DND-41 (cell line): ENCODE results near the gene ENPP1.

ENCODE experiments used
- ATAC-seq: fragments of 200-7000 bp; cut with Tn5 transposase; 3 replicates; pipeline ENCODE4 v1.9.1; 2021; ENCODE audit warnings: low read depth; ENCODE audit not compliant: insufficient read depth
- DNase-seq: peaks from one replicate; pipeline ENCODE4 v3.0.0-alpha.2; 2020
- H2AFZ ChIP-seq: 2 replicates; pipeline ENCODE4 v1.6.0; 2012; ENCODE audit warnings: low read depth, low read length
- H3K27ac ChIP-seq: 2 replicates; pipeline ENCODE4 v1.5.1; 2012; ENCODE audit warnings: low read length, inconsistent platforms
- H3K27me3 ChIP-seq: fragments of 200-600 bp; sonication (generic); 2 replicates; pipeline ENCODE4 v1.6.0; 2012; ENCODE audit warnings: low read length, mild to moderate bottlenecking, inconsistent platforms; ENCODE audit not compliant: insufficient read depth, poor library complexity
- H3K36me3 ChIP-seq: 2 replicates; pipeline ENCODE4 v1.5.1; 2012; ENCODE audit warnings: low read length, inconsistent platforms; ENCODE audit not compliant: insufficient read depth
- H3K4me1 ChIP-seq: 2 replicates; pipeline ENCODE4 v1.5.1; 2012; ENCODE audit warnings: mild to moderate bottlenecking, low read length; ENCODE audit not compliant: insufficient read depth
- H3K4me2 ChIP-seq: 2 replicates; pipeline ENCODE4 v1.6.0; 2012; ENCODE audit warnings: mild to moderate bottlenecking, moderate library complexity, low read length, inconsistent platforms; ENCODE audit not compliant: insufficient read depth
- H3K4me3 ChIP-seq, 2 experiments: fragments of 200-600 bp in 1 of 2; shearing (Covaris generic) in 1 of 2; 2 replicates each; pipeline ENCODE4 v1.5.1; 2012 to 2016; ENCODE audit warnings: inconsistent platforms in 2 of 2, low read length in 2 of 2, mild to moderate bottlenecking in 2 of 2, low read depth in 1 of 2, moderate library complexity in 1 of 2
- H3K79me2 ChIP-seq: 2 replicates; pipeline ENCODE4 v1.6.0; 2012; ENCODE audit warnings: low read length, inconsistent platforms; ENCODE audit not compliant: insufficient read depth
- H3K9ac ChIP-seq: 2 replicates; pipeline ENCODE4 v1.6.0; 2012; ENCODE audit warnings: low read depth, mild to moderate bottlenecking, inconsistent platforms, low read length, moderate library complexity
- H3K9me3 ChIP-seq: 2 replicates; pipeline ENCODE4 v1.5.1; 2012; ENCODE audit warnings: low read length, moderate library complexity, mild to moderate bottlenecking, inconsistent platforms; ENCODE audit not compliant: insufficient read depth, severe bottlenecking
- H4K20me1 ChIP-seq: 2 replicates; pipeline ENCODE4 v1.6.0; 2012; ENCODE audit warnings: low read length; ENCODE audit not compliant: insufficient read depth
- EZH2 ChIP-seq: IDR thresholded peaks from 3 replicates; pipeline ENCODE4 v1.6.1; 2012; ENCODE audit warnings: borderline replicate concordance, low read depth, mild to moderate bottlenecking, moderate library complexity, low read length, inconsistent platforms; ENCODE audit not compliant: severe bottlenecking
- TF ChIP-seq, protein P1 (sequence below): IDR thresholded peaks from 2 replicates; pipeline ENCODE4 v1.5.1; 2012; ENCODE audit warnings: borderline replicate concordance, low read length, moderate library complexity, mild to moderate bottlenecking; ENCODE audit not compliant: poor library complexity, severe bottlenecking; ENCODE audit errors: extremely low read depth

Gene ENPP1

DNA sequence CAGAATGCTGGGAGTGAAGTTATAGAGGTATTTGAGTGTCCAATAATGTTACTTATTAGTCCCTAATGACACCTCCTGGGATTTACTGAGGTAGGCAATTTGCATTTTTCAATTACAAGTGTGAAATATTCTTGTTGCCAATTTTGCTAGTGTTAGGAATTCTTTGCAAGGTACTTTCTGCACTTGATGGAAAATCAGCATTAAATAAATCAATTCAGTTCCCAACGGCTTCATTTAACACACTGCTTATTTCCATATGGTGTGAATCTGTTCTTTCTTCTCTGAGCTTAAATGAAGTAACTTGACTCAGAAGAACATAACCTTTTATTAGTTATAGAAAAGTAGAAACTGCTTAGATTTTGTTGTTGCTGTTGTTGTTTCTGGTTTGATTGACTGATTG lies 122.2 kb downstream of the ENPP1 start:
- Histone ChIP-seq H3K27ac (no peak overlapping the region), H3K4me3 (no peak overlapping the region), H3K9ac (no peak overlapping the region), H2AFZ (no peak overlapping the region), H3K79me2 (no peaks in the 10 kb centered on the region), H3K4me1 (no peaks in the 10 kb centered on the region), H3K36me3 (no peaks in the 10 kb centered on the region), H3K9me3 (no peaks in the 10 kb centered on the region), H3K27me3 (peaks cover 5% of the 10 kb centered on the region), H4K20me1 (no peaks in the 10 kb centered on the region), H3K4me2 (no peak overlapping the region)
- no peak for DNase-seq
- ATAC-seq: no peak
- TF ChIP-seq EZH2: no peak
- TF ChIP-seq, protein P1, sequence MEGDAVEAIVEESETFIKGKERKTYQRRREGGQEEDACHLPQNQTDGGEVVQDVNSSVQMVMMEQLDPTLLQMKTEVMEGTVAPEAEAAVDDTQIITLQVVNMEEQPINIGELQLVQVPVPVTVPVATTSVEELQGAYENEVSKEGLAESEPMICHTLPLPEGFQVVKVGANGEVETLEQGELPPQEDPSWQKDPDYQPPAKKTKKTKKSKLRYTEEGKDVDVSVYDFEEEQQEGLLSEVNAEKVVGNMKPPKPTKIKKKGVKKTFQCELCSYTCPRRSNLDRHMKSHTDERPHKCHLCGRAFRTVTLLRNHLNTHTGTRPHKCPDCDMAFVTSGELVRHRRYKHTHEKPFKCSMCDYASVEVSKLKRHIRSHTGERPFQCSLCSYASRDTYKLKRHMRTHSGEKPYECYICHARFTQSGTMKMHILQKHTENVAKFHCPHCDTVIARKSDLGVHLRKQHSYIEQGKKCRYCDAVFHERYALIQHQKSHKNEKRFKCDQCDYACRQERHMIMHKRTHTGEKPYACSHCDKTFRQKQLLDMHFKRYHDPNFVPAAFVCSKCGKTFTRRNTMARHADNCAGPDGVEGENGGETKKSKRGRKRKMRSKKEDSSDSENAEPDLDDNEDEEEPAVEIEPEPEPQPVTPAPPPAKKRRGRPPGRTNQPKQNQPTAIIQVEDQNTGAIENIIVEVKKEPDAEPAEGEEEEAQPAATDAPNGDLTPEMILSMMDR: no peak

DNA sequence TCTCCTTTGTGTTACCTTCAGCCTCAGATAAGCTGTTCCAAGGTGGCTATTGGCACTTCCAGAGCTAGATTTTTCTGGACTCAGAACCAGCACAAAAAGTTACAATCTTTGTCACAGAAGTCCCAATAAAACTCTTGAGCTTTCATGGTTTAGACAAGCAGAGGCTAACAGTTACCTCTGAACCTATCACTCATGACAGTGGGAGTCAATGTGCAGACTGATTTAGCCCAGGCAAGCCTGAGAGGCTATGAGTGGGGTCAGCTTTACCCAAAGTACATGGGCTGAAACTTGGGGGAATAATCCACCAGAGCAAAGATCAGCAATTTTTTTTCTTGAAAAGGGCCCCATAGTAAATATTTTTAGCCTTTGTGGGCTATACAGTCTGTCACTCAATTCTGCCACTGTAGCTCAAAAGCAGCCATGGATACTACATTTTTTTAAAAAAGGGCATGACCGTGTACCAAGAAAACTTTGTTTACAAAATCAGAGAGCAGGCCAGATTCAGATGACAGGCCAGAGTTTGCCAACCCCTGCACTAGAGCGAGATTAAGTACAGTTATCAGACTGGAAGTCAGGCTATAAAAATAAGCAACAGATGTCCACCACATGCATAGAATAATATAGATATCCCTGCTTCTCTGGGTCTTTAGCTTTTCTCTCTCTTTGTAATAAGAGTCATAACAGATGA lies 123.4 kb downstream of the ENPP1 start:
- TF ChIP-seq, protein P1: no peak
- TF ChIP-seq EZH2: no peak
- Histone ChIP-seq H3K9me3 (no peaks in the 10 kb centered on the region), H3K79me2 (no peaks in the 10 kb centered on the region), H3K27me3 (peaks cover 5% of the 10 kb centered on the region), H2AFZ (no peak overlapping the region), H3K36me3 (no peaks in the 10 kb centered on the region), H3K4me3 (no peak overlapping the region), H4K20me1 (no peaks in the 10 kb centered on the region), H3K9ac (no peak overlapping the region), H3K4me2 (no peak overlapping the region), H3K4me1 (no peaks in the 10 kb centered on the region), H3K27ac (no peak overlapping the region)
- no peak for ATAC-seq
- DNase-seq: no peak

DNA sequence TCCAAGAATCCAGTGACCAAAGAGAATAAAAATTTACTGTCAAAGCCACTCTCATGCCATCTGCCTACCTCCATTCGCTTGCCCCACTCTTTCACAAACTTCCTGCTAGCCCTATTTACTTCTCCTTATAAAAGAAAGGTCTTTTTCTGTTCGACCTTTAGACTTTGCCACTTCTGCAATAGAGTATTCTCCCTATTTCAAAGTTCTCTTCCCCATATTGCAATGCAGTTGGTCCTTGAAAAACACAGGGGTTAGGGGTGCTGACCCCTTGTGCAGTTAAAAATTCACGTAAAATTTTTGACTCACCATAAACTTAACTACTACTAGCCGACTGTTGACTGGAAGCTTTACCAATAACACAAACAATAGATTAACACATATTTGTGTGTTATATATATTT lies 128.3 kb downstream of the ENPP1 start:
- TF ChIP-seq EZH2: no peak
- TF ChIP-seq, protein P1: no peak
- no peak for ATAC-seq

DNA sequence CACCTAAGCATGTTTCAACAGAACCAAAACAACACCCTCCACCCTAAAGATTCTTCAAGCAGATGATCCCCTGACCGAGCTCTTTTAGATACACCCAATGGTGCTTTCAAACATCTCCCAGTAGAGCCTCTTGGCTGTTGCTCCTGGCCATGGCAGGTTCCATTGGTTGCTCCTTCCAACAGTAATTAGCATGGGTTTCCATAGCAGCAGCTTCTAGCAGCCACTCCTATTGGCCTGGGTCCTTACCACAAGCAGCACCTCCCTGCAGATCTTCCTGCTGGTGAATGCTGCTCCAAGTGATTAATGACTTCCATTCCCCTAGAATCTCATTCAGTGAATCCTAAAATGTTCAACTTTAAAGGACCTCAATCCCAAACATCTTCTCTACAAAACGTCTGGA lies 129.4 kb downstream of the ENPP1 start:
- DNase-seq: no peak
- Histone ChIP-seq H3K27ac (no peak overlapping the region), H3K4me3 (no peak overlapping the region), H3K9ac (no peak overlapping the region), H4K20me1 (no peaks in the 10 kb centered on the region), H3K4me1 (no peaks in the 10 kb centered on the region), H3K79me2 (no peaks in the 10 kb centered on the region), H3K36me3 (no peaks in the 10 kb centered on the region), H3K27me3 (peaks cover 3% of the 10 kb centered on the region), H3K4me2 (no peak overlapping the region), H2AFZ (no peak overlapping the region), H3K9me3 (no peaks in the 10 kb centered on the region)
- ATAC-seq: no peak
- TF ChIP-seq EZH2: no peak
- TF ChIP-seq, protein P1: no peak

More for the DNA sequence above, 128.3 kb downstream of the ENPP1 start:
- H2AFZ ChIP-seq: no peak overlapping the region
- no peaks in the 10 kb centered on the region for H3K9me3 ChIP-seq
- no peaks in the 10 kb centered on the region for H4K20me1 ChIP-seq
- H3K4me3 ChIP-seq: no peak overlapping the region
- no peaks in the 10 kb centered on the region for H3K4me1 ChIP-seq
- peaks cover 3% of the 10 kb centered on the region for H3K27me3 ChIP-seq
- no peak for DNase-seq
- H3K4me2 ChIP-seq: no peak overlapping the region
- H3K27ac ChIP-seq: no peak overlapping the region
- no peak overlapping the region for H3K9ac ChIP-seq
- no peaks in the 10 kb centered on the region for H3K79me2 ChIP-seq
- H3K36me3 ChIP-seq: no peaks in the 10 kb centered on the region
